ENCODE data around the gene SDK2. TPM values are rescaled to one million over a fixed set of nuclear protein-coding genes. Genes with fewer than 3 reads are reported as not detected.
"Not testable (repeated sequence)": the region's sequence is repeated elsewhere in the genome, so short reads cannot be mapped to it uniquely, and the experiment has no call there.

SDK2 gene
- total RNA-seq, 1 donor from 2014 or later: 11.0 TPM

DNA sequence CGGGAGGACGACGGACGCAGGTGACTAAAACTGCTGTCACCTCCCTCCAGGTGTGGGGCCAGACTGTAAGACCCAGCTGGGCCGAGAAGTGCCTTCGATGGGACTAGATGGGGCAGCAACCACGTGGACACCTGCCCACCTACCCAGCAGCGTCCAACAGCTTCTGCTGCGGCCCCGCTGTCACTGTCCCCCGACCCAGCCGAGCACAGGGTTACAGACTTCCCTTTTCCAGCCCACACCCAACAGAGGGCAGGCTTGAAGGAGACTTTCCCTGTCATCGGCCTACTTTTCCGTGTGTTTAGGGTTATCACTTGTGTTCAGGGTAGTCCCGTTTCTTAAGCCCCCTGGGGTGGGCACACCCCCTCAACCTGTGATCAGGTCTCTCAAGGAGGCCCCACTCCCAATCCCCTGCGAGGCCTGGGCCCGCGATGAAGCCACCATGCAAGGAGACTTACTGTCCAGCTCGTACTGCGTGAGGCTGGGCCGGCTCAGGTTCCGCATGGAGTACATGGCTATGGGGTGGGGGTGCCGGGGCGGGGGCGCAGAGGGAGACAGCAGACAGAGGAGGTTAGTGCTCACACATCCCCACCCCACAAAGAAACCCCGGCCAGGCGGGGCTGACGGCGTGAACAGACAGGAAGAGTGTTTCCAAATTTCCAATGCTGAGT, 263.7 kb downstream of the SDK2 start:
- Histone ChIP-seq H3K9me3 (ENCODE audit: control insufficient read depth in 3 of 3, low read length in 3 of 3) (no peaks in the 10 kb centered on the region), H3K9ac (ENCODE audit: low read depth in 1 of 3, low read length in 3 of 3) (no peak overlapping the region), H3K4me3 (ENCODE audit: low read length in 3 of 3) (no peak overlapping the region), H3K27ac (ENCODE audit: low read depth, low read length) (no peak overlapping the region), H3K36me3 (ENCODE audit: control insufficient read depth in 3 of 3, insufficient read depth in 3 of 3, low read length in 3 of 3) (no peaks in the 10 kb centered on the region), H3K4me1 (ENCODE audit: control insufficient read depth in 3 of 3, insufficient read depth in 3 of 3, low read length in 3 of 3) (peaks cover 0 to 3% (median 0%) of the 10 kb centered on the region in 3 donors), H3K27me3 (ENCODE audit: control insufficient read depth in 3 of 3, insufficient read depth in 3 of 3, low read length in 3 of 3) (peaks cover 0 to 8% (median 3%) of the 10 kb centered on the region in 3 donors)

DNA sequence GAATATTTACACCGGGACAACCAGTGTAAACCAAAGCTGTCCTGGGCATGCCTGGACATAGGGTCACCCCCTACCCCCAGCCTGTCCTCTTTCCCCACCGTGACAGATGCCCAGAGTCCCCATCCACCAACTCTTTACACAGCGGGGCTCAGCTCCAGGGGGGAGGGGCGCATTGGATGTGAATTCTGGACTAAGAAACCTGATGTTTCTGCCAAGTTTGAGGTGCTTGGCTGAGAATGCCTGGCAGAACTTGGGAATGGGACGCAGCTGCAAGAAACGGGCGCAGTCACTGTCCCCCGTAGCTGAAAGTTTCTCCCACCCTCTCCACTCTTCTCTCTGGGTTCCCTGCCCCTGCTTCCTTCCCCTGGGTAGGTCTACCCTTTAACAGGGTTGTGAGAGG, 264.4 kb downstream of the SDK2 start:
- Histone ChIP-seq H3K4me3 (ENCODE audit: low read length in 3 of 3) (no peak overlapping the region), H3K9me3 (ENCODE audit: control insufficient read depth in 3 of 3, low read length in 3 of 3) (no peaks in the 10 kb centered on the region), H3K27ac (ENCODE audit: low read depth, low read length) (no peak overlapping the region), H3K27me3 (ENCODE audit: control insufficient read depth in 3 of 3, insufficient read depth in 3 of 3, low read length in 3 of 3) (peaks cover 0 to 8% (median 3%) of the 10 kb centered on the region in 3 donors), H3K9ac (ENCODE audit: low read depth in 1 of 3, low read length in 3 of 3) (no peak overlapping the region), H3K4me1 (ENCODE audit: control insufficient read depth in 3 of 3, insufficient read depth in 3 of 3, low read length in 3 of 3) (peaks cover 0 to 3% (median 0%) of the 10 kb centered on the region in 3 donors), H3K36me3 (ENCODE audit: control insufficient read depth in 3 of 3, insufficient read depth in 3 of 3, low read length in 3 of 3) (no peaks in the 10 kb centered on the region)

- Histone ChIP-seq H3K4me3 (ENCODE audit: low read length in 3 of 3) (no peak overlapping the region), H3K9me3 (ENCODE audit: control insufficient read depth in 3 of 3, low read length in 3 of 3) (no peaks in the 10 kb centered on the region), H3K4me1 (ENCODE audit: control insufficient read depth in 3 of 3, insufficient read depth in 3 of 3, low read length in 3 of 3) (peaks cover 0 to 3% (median 0%) of the 10 kb centered on the region in 3 donors), H3K9ac (ENCODE audit: low read depth in 1 of 3, low read length in 3 of 3) (no peak overlapping the region), H3K27ac (ENCODE audit: low read depth, low read length) (no peak overlapping the region), H3K27me3 (ENCODE audit: control insufficient read depth in 3 of 3, insufficient read depth in 3 of 3, low read length in 3 of 3) (peaks cover 0 to 5% (median 3%) of the 10 kb centered on the region in 3 donors), H3K36me3 (ENCODE audit: control insufficient read depth in 3 of 3, insufficient read depth in 3 of 3, low read length in 3 of 3) (no peaks in the 10 kb centered on the region)
Measured at GRCh38 chr17:73378974-73379470, 265.2 kb downstream of the SDK2 start.

DNA sequence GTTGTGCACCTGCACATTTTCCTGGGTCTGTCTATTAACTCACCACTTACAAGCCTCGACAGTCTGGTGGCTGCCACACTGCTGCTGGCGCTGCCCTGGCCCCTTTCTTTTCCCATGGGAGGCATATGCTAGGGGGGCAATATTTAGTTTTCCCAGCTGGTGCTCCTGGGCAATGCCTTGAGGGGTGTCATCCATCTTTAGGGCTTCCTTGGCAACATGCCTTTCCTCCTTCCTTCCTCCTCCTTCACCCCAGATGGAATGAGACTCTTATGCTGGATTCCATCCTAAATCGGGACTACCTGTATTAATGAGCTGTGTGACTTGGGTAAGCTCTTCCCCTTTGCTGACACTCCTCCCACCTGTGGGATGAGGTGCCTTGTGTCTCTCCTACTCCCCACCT, 267.6 kb downstream of the SDK2 start:
- Histone ChIP-seq H3K4me1 (ENCODE audit: control insufficient read depth in 3 of 3, insufficient read depth in 3 of 3, low read length in 3 of 3) (peaks cover 0 to 3% (median 0%) of the 10 kb centered on the region in 3 donors), H3K27me3 (ENCODE audit: control insufficient read depth in 3 of 3, insufficient read depth in 3 of 3, low read length in 3 of 3) (peaks cover 0 to 7% (median 3%) of the 10 kb centered on the region in 3 donors), H3K9ac (ENCODE audit: low read depth in 1 of 3, low read length in 3 of 3) (no peak overlapping the region), H3K27ac (ENCODE audit: low read depth, low read length) (no peak overlapping the region), H3K36me3 (ENCODE audit: control insufficient read depth in 3 of 3, insufficient read depth in 3 of 3, low read length in 3 of 3) (no peaks in the 10 kb centered on the region), H3K9me3 (ENCODE audit: control insufficient read depth in 3 of 3, low read length in 3 of 3) (no peaks in the 10 kb centered on the region), H3K4me3 (ENCODE audit: low read length in 3 of 3) (no peak overlapping the region)

DNA sequence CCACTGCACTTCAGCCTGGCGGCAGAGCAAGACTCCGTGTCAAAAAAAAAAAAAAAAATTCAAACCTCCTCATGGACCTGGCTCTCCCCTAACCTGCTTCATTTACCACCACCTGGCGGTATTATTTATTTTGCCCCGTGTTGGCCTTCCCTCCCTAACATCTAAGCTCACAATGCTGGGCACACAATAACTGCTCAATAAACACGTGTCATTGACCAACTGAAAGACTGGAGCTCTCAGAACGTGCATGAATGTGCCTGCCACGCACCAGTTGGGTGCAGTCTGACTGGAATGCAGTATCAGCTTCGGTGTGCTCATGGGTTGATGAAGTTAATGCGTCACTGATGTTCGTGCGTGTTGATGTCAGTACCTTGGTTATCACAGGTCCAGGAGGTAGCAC, 268.1 kb downstream of the SDK2 start:
- Histone ChIP-seq H3K9ac (ENCODE audit: low read depth in 1 of 3, low read length in 3 of 3) (no peak overlapping the region), H3K4me1 (ENCODE audit: control insufficient read depth in 3 of 3, insufficient read depth in 3 of 3, low read length in 3 of 3) (peaks cover 0 to 3% (median 0%) of the 10 kb centered on the region in 3 donors), H3K36me3 (ENCODE audit: control insufficient read depth in 3 of 3, insufficient read depth in 3 of 3, low read length in 3 of 3) (no peaks in the 10 kb centered on the region), H3K9me3 (ENCODE audit: control insufficient read depth in 3 of 3, low read length in 3 of 3) (no peaks in the 10 kb centered on the region), H3K27ac (ENCODE audit: low read depth, low read length) (no peak overlapping the region), H3K4me3 (ENCODE audit: low read length in 3 of 3) (no peak overlapping the region), H3K27me3 (ENCODE audit: control insufficient read depth in 3 of 3, insufficient read depth in 3 of 3, low read length in 3 of 3) (peaks cover 0 to 7% (median 3%) of the 10 kb centered on the region in 3 donors)

DNA sequence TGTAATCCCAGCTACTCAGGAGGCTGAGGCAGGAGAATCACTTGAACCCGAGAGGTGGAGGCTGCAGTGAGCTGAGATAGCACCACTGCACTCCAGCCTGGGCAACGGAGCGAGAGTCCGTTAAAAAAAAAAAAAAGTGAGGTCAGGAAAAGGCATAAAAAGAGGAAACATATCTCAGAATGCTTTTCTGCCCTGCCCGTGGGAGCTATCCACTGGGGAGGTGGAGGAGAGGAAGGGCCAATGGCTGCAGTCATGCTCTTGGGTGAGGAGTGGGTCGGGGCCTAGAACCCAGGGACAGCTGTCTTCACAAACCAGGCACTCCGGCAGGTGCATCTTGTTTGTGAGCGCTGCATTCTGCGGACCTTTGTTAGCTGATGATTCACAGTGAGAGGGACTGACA, 272.4 kb downstream of the SDK2 start:
- no peak overlapping the region for H3K4me3 ChIP-seq (ENCODE audit: low read length in 3 of 3)
- peaks cover 0 to 2% (median 0%) of the 10 kb centered on the region in 3 donors for H3K4me1 ChIP-seq (ENCODE audit: control insufficient read depth in 3 of 3, insufficient read depth in 3 of 3, low read length in 3 of 3)
- H3K27me3 ChIP-seq (ENCODE audit: control insufficient read depth in 3 of 3, insufficient read depth in 3 of 3, low read length in 3 of 3): peaks cover 0 to 3% (median 0%) of the 10 kb centered on the region in 3 donors
- H3K27ac ChIP-seq (ENCODE audit: low read depth, low read length): no peak overlapping the region
- no peaks in the 10 kb centered on the region for H3K36me3 ChIP-seq (ENCODE audit: control insufficient read depth in 3 of 3, insufficient read depth in 3 of 3, low read length in 3 of 3)
- no peaks in the 10 kb centered on the region for H3K9me3 ChIP-seq (ENCODE audit: control insufficient read depth in 3 of 3, low read length in 3 of 3)
- H3K9ac ChIP-seq (ENCODE audit: low read depth in 1 of 3, low read length in 3 of 3): no peak overlapping the region

DNA sequence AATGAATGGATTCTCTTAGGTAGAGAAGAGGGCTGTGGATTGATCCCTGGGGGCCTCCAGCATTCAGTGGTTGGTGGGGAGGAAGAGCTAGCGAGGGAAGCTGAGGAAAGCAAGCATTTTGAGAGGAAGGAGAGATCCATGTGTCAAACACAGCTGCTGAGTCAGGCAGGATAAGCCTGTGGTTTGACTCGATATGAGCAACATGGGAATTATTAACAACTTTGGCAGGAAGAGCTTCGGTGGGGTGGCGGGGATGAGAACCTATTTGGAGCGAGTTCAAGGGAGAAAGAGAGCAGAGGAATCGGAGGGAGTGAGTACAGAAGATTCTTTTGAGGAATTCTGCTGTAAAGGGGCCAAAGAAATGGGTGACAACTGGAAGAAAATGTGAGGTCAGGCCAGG, 273.0 kb downstream of the SDK2 start:
- Histone ChIP-seq H3K27me3 (ENCODE audit: control insufficient read depth in 3 of 3, insufficient read depth in 3 of 3, low read length in 3 of 3) (peaks cover 0 to 4% (median 0%) of the 10 kb centered on the region in 3 donors), H3K36me3 (ENCODE audit: control insufficient read depth in 3 of 3, insufficient read depth in 3 of 3, low read length in 3 of 3) (no peaks in the 10 kb centered on the region), H3K9me3 (ENCODE audit: control insufficient read depth in 3 of 3, low read length in 3 of 3) (no peaks in the 10 kb centered on the region), H3K4me3 (ENCODE audit: low read length in 3 of 3) (no peak overlapping the region), H3K9ac (ENCODE audit: low read depth in 1 of 3, low read length in 3 of 3) (no peak overlapping the region), H3K4me1 (ENCODE audit: control insufficient read depth in 3 of 3, insufficient read depth in 3 of 3, low read length in 3 of 3) (peaks cover 1 to 6% (median 3%) of the 10 kb centered on the region in 3 donors), H3K27ac (ENCODE audit: low read depth, low read length) (no peak overlapping the region)

DNA sequence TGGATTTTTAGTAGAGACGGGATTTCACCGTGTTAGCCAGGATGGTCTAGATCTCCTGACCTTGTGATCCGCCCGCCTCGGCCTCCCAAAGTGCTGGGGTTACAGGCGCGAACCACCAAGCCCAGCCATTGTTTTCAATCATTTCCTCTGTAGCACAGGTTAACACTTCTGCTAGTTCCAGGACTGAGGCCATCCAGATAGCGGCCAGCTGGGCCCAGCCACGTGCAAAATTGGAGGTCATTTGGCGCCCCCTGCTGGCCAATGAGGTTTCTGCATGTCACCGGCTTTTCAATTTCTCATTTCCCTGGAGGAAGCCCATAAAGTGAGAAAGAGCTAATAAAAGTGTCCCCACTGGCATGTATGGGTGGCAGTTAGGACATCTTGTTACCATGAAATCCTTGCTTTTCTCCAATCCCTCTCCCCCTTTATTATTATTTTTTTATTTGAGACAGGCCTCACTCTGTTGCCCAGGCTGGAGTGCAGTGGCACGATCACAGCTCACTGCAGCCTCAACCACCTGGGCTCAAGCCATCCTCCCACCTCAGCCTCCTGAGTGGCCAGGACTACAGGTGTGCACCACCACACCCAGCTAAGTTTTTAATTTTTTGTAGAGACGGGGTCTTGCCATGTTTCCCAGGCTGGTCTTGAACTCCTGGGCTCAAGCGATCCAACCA, 274.3 kb downstream of the SDK2 start:
- not testable (repeated sequence) for H3K9me3 ChIP-seq (ENCODE audit: control insufficient read depth in 3 of 3, low read length in 3 of 3); H3K9ac ChIP-seq (ENCODE audit: low read depth in 1 of 3, low read length in 3 of 3); H3K36me3 ChIP-seq (ENCODE audit: control insufficient read depth in 3 of 3, insufficient read depth in 3 of 3, low read length in 3 of 3); H3K4me3 ChIP-seq (ENCODE audit: low read length in 3 of 3); H3K27me3 ChIP-seq (ENCODE audit: control insufficient read depth in 3 of 3, insufficient read depth in 3 of 3, low read length in 3 of 3); H3K27ac ChIP-seq (ENCODE audit: low read depth, low read length)
- peaks cover 8 to 20% (median 13%) of the 10 kb centered on the region in 3 donors for H3K4me1 ChIP-seq (ENCODE audit: control insufficient read depth in 3 of 3, insufficient read depth in 3 of 3, low read length in 3 of 3)

GRCh38 chr17:73369111-73369521, 275.1 kb downstream of the SDK2 start:
- no peaks in the 10 kb centered on the region for H3K9me3 ChIP-seq (ENCODE audit: control insufficient read depth in 3 of 3, low read length in 3 of 3)
- no peaks in the 10 kb centered on the region for H3K36me3 ChIP-seq (ENCODE audit: control insufficient read depth in 3 of 3, insufficient read depth in 3 of 3, low read length in 3 of 3)
- peaks cover 0 to 6% (median 0%) of the 10 kb centered on the region in 3 donors for H3K27me3 ChIP-seq (ENCODE audit: control insufficient read depth in 3 of 3, insufficient read depth in 3 of 3, low read length in 3 of 3)
- peaks cover 8 to 20% (median 13%) of the 10 kb centered on the region in 3 donors for H3K4me1 ChIP-seq (ENCODE audit: control insufficient read depth in 3 of 3, insufficient read depth in 3 of 3, low read length in 3 of 3)
- no peak overlapping the region for H3K4me3 ChIP-seq (ENCODE audit: low read length in 3 of 3)
- H3K9ac ChIP-seq (ENCODE audit: low read depth in 1 of 3, low read length in 3 of 3): peak overlapping the region in 1 of 3 donors; percentile 45
- H3K27ac ChIP-seq (ENCODE audit: low read depth, low read length): no peak overlapping the region

DNA sequence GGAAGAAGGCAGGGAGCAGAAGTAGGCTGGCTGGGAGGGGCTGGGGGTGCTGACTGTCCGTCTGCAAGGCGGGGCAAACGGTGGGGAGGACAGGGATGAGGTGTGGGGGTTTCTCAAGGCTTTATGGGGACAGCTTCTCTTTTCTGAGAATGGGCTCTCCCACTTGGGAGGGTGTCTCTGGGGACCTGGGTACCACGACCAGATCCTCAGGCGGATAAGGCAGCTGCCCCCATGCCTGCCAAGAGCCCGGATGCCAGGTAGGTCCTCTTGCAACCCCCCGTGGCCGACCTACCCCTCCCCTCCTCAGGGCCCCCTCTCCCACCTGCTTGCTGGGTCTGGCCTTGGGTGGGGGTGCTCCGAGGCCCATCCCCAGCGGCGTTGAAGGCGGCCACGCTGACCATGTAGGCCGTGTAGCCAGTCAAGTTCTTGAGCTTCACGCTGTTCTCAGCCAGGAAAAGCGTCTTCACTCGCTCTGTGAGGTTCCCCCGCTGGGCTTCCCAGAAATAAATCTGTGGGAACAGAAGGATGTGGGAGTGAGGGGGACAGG, 276.1 kb downstream of the SDK2 start:
- Histone ChIP-seq H3K4me1 (ENCODE audit: control insufficient read depth in 3 of 3, insufficient read depth in 3 of 3, low read length in 3 of 3) (peaks cover 8 to 20% (median 13%) of the 10 kb centered on the region in 3 donors), H3K9ac (ENCODE audit: low read depth in 1 of 3, low read length in 3 of 3) (no peak overlapping the region), H3K36me3 (ENCODE audit: control insufficient read depth in 3 of 3, insufficient read depth in 3 of 3, low read length in 3 of 3) (no peaks in the 10 kb centered on the region), H3K27ac (ENCODE audit: low read depth, low read length) (no peak overlapping the region), H3K9me3 (ENCODE audit: control insufficient read depth in 3 of 3, low read length in 3 of 3) (no peaks in the 10 kb centered on the region), H3K4me3 (ENCODE audit: low read length in 3 of 3) (no peak overlapping the region), H3K27me3 (ENCODE audit: control insufficient read depth in 3 of 3, insufficient read depth in 3 of 3, low read length in 3 of 3) (peaks cover 0 to 6% (median 0%) of the 10 kb centered on the region in 3 donors)

All from skeletal muscle tissue (tissue), 4 donors.